ENCODE measurements around the gene PTPRD.

The PTPRD gene

GRCh38 chr9:8679371-8679822 is 1933.4 kb downstream of the PTPRD start:
- DNase-seq (ENCODE audit: low read depth) = no peak

GRCh38 chr9:8677741-8678140 is 1935.1 kb downstream of the PTPRD start:
- no peak for DNase-seq (ENCODE audit: low read depth)

- DNase-seq (ENCODE audit: low read depth) = no peak
Measured at GRCh38 chr9:8674536-8674935, 1938.3 kb downstream of the PTPRD start.

- DNase-seq (ENCODE audit: low read depth) = no peak
Measured at GRCh38 chr9:8673830-8674229, 1939.0 kb downstream of the PTPRD start.

GRCh38 chr9:8670751-8671150 is 1942.1 kb downstream of the PTPRD start:
- DNase-seq (ENCODE audit: low read depth) = no peak

- no peak for DNase-seq (ENCODE audit: low read depth)
Measured at GRCh38 chr9:8668751-8669150, 1944.1 kb downstream of the PTPRD start.

GRCh38 chr9:8668231-8668630 is 1944.6 kb downstream of the PTPRD start:
- no peak for DNase-seq (ENCODE audit: low read depth)

- DNase-seq (ENCODE audit: low read depth) = no peak
Measured at GRCh38 chr9:8666060-8666459, 1946.7 kb downstream of the PTPRD start.

GRCh38 chr9:8660383-8660782 is 1952.4 kb downstream of the PTPRD start:
- DNase-seq (ENCODE audit: low read depth) = no peak

- no peak for DNase-seq (ENCODE audit: low read depth)
Measured at GRCh38 chr9:8659108-8659507, 1953.7 kb downstream of the PTPRD start.

- no peak for DNase-seq (ENCODE audit: low read depth)
Measured at GRCh38 chr9:8655071-8655470, 1957.7 kb downstream of the PTPRD start.

- DNase-seq (ENCODE audit: low read depth) = no peak
Measured at GRCh38 chr9:8653855-8654254, 1958.9 kb downstream of the PTPRD start.

- no peak for DNase-seq (ENCODE audit: low read depth)
Measured at GRCh38 chr9:8653111-8653510, 1959.7 kb downstream of the PTPRD start.

GRCh38 chr9:8652255-8652654 is 1960.5 kb downstream of the PTPRD start:
- DNase-seq (ENCODE audit: low read depth) = no peak

- DNase-seq (ENCODE audit: low read depth) = no peak
Measured at GRCh38 chr9:8651846-8652215, 1961.0 kb downstream of the PTPRD start.

GRCh38 chr9:8651070-8651845 is 1961.5 kb downstream of the PTPRD start:
- DNase-seq (ENCODE audit: low read depth) = no peak

GRCh38 chr9:8649807-8650206 is 1963.0 kb downstream of the PTPRD start:
- DNase-seq (ENCODE audit: low read depth) = no peak

GRCh38 chr9:8649160-8649559 is 1963.6 kb downstream of the PTPRD start:
- DNase-seq (ENCODE audit: low read depth) = no peak

GRCh38 chr9:8648271-8648845 is 1964.4 kb downstream of the PTPRD start:
- no peak for DNase-seq (ENCODE audit: low read depth)

- no peak for DNase-seq (ENCODE audit: low read depth)
Measured at GRCh38 chr9:8647824-8648223, 1965.0 kb downstream of the PTPRD start.

GRCh38 chr9:8644571-8644970 is 1968.2 kb downstream of the PTPRD start:
- DNase-seq (ENCODE audit: low read depth) = no peak

- no peak for DNase-seq (ENCODE audit: low read depth)
Measured at GRCh38 chr9:8643896-8644295, 1968.9 kb downstream of the PTPRD start.

GRCh38 chr9:8643464-8643863 is 1969.3 kb downstream of the PTPRD start:
- no peak for DNase-seq (ENCODE audit: low read depth)

- no peak for DNase-seq (ENCODE audit: low read depth)
Measured at GRCh38 chr9:8640761-8641160, 1972.0 kb downstream of the PTPRD start.
